NCI-H1417 treated with DMSO at 0.1 percent for 48 hours (cell line): ENCODE measurements around the gene PTCH2.
"Not testable (repeated sequence)": the region's sequence is repeated elsewhere in the genome, so short reads cannot be mapped to it uniquely, and the experiment has no call there.

Source experiments
- DNase-seq: peaks from one replicate; lab custom pipeline; 2025; lab: John Stamatoyannopoulos, UW

Gene PTCH2

GRCh38 chr1:44801491-44802305, 41.4 kb downstream of the PTCH2 start:
- no peak for DNase-seq

DNA sequence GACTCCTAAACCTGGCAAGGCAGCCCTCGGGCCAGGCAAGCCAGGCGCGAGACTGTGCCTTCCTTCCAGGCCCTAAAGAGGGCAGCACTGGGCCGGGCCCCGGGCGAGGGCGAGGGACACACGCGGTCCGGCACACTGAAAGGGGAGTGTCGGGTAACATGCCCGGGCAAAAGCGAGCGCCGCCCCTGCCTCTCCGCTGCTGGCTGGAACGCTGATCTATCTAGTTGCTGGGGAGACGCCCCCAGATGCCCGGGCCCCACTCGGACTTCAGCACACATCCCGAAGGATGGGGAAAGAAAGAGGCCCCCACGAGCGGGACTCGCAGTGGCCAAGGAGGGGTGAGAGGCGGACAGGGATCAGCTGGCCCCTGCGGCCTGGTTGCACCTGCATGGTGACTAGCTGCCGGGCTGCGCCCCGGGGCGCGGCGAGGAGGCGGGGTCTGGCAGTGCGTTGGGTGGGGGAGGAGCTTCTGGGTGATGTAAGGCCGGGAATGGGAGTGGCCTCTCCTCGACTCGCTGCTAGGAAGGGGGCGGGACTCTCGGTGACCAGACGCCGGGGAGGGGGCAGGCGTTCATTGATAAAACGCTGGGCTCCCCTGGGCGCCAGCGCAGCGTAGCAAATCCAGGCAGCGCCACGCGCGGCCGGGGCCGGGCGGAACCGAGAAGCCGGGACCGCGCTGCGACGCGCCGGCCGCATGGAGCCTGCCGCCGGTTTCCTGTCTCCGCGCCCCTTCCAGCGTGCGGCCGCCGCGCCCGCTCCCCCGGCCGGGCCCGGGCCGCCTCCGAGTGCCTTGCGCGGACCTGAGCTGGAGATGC, 43.1 kb downstream of the PTCH2 start, which contains the start of gene PLK3:
Gene PLK3, plus strand, starts transcription at position 608 of the 815 bp plus-strand sequence. Its CDS starts 87 bp downstream, at position 695.
- DNase-seq, result peak; percentile 90

DNA sequence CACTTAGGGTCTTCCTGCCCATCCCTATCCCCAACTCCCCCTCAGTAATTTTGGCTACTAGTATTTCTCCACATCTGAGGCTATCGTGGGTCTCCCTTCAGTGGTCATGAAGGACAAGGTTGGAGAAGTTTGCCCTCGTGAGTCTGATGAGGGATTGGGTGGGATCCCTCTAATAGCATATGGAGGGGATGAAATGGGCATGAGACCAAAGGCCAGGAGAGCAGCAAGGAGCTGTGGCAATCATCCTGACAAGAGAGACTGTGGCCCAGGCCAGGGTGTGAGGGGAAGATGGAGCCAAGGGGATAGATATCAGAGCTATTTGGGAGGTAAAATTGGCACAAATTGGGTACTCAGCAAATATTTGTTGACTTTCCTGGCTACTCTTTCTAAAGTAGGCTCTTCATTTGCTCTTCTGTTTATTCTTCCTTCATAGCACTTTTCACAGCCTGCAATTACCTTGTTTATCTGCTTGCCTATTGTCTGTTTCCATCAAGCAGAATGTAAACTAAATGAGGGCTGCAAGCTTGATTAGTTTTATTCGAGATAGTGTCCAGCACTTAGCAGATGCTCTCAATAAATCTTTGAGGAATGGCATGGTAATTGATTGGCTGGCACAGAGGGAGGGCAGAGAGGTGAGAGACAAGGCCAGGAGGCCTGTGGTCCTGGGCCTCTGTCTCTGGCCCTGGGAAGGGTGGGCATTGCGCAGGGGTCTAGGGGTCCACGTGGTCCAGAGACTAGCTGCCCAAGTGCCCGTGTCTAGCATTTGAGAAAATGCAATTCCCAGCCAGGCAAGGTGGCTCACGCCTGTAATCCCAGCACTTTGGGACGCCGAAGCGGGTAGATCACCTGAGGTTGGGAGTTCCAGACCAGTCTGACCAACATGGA, 44.3 kb downstream of the PTCH2 start:
- peak; percentile 25 for DNase-seq

- DNase-seq, result not testable (repeated sequence)
Observed at GRCh38 chr1:44797886-44798285, 45.2 kb downstream of the PTCH2 start.

GRCh38 chr1:44792736-44793502, 50.1 kb downstream of the PTCH2 start:
- no peak for DNase-seq

DNA sequence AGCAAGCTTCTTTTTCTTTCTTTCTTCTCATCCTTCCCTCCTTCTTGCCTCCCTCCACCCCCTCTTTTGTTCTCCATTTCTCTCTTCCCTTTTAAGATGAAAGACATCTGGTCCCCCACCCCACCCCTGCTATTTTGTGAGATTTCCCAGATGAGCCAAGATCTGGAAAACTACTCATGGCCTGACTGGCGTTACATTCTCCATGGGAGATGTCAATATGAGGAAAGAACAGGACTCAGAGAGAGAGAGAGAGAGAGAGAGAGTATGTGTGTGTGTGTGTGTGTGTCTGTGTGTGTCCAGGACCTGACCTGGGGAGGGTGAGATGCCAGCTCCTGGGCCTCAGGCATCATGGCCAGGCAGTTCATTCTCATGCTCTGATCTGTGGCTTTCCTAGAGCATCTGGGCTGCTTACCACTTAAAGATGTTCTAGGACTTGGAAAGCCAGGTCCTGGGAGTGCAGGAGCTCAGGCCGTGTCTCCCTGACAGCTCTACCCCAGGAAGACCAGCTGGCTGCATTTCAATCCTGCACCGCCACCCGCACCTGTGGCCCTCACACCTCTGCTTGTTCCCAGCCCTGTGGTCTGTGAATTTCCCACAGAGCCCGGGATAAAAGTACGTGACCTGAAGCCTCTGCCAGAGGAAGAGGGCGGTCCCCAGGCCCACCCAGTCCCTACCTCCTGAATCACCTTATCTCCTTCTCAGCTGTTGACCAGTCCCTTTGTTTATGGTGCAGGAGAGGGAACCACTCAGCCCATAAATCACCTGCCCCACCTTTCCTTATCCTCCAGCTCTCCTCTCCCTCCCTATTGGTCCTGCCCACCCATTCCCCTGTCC, 51.9 kb downstream of the PTCH2 start:
- DNase-seq, result no peak

- DNase-seq, result no peak
Observed at GRCh38 chr1:44788120-44788860, 54.8 kb downstream of the PTCH2 start, which contains the start of gene BEST4. Gene BEST4 (minus strand): TSS chr1:44788170. CDS start chr1:44787705, 465 bp downstream.

GRCh38 chr1:44787506-44787905, 55.5 kb downstream of the PTCH2 start:
- DNase-seq, result no peak

- no peak for DNase-seq
Observed at GRCh38 chr1:44786841-44787426, 56.1 kb downstream of the PTCH2 start.

- no peak for DNase-seq
Observed at GRCh38 chr1:44786138-44786840, 56.8 kb downstream of the PTCH2 start.

- DNase-seq, result no peak
Observed at GRCh38 chr1:44785501-44786137, 57.4 kb downstream of the PTCH2 start.

DNA sequence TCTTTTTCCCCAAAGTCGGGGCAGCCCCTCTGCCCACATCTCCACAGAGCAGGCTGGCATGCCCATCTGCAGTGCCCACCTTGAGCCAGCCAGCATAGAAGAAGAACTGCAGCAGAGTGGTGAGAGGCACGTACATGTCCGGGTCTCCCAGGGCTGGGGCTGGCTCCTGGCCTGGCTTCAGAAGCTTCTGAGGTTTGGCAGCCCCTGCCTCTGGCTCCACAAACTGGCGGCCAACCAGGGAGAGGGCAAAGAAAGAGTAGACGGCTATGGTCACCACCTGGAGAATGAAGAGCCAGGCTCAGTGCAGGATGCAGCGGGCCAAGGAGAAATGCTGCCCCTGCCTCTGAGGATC, 58.0 kb downstream of the PTCH2 start:
- no peak for DNase-seq

GRCh38 chr1:44784094-44785028, 58.7 kb downstream of the PTCH2 start:
- no peak for DNase-seq

- no peak for DNase-seq
Observed at GRCh38 chr1:44783697-44784093, 59.4 kb downstream of the PTCH2 start.

- no peak for DNase-seq
Observed at GRCh38 chr1:44780583-44781121, 62.4 kb downstream of the PTCH2 start.

- DNase-seq, result no peak
Observed at GRCh38 chr1:44778705-44779576, 64.1 kb downstream of the PTCH2 start.
